Breast epithelium (tissue), 4 donors: ENCODE results near the gene SF3B5. TPM values are rescaled to one million over a fixed set of nuclear protein-coding genes. Genes with fewer than 3 reads are reported as not detected.
A peak's percentile ranks its signal among the peaks of the same experiment; 100 is the strongest.

ENCODE experiments used
- DNase-seq, 2 donors: peaks; one replicate each; pipeline ENCODE4 v3.0.0-alpha.2; 2019; ENCODE audit warnings: low spot score in 2 of 2
- H3K27ac ChIP-seq, 2 donors: fragments of 200-600 bp; sonication (generic) in 1 of 2; one replicate each; pipeline ENCODE4 v1.5.1; 2016 to 2019; ENCODE audit warnings: mild to moderate bottlenecking in 1 of 2
- H3K27me3 ChIP-seq, 2 donors: fragments of 200-600 bp; sonication (generic) in 1 of 2; one replicate each; pipeline versions ENCODE4 v1.5.1 to v1.6.0; 2017 to 2019; ENCODE audit warnings: control low read depth in 1 of 2, mild to moderate bottlenecking in 1 of 2
- H3K36me3 ChIP-seq: fragments of 200-600 bp; one replicate; pipeline ENCODE4 v1.5.1; 2019
- H3K4me1 ChIP-seq, 2 donors: fragments of 200-600 bp; sonication (generic); one replicate each; pipeline ENCODE4 v1.5.1; 2016 to 2019; ENCODE audit warnings: control low read depth in 1 of 2
- H3K4me3 ChIP-seq, 3 donors: fragments of 200-600 bp; sonication (generic); 1 replicate in 2 of 3; 2 replicates in 1 of 3; pipeline ENCODE4 v1.5.1; 2016 to 2019; ENCODE audit warnings: mild to moderate bottlenecking in 3 of 3, moderate library complexity in 2 of 3
- H3K9me3 ChIP-seq, 2 donors: fragments of 200-600 bp; sonication (generic) in 1 of 2; one replicate each; pipeline ENCODE4 v1.5.1; 2016 to 2019; ENCODE audit warnings: control low read depth in 1 of 2
- CTCF ChIP-seq, 3 donors: fragments of 450-650 bp; IDR thresholded peaks; one replicate each; pipeline ENCODE4 v1.5.1; 2016 to 2017; ENCODE audit warnings: antibody characterized with exemption in 3 of 3, mild to moderate bottlenecking in 3 of 3, moderate library complexity in 3 of 3
- POLR2A ChIP-seq: fragments of 450-650 bp; IDR thresholded peaks from one replicate; pipeline ENCODE4 v1.6.1; 2016; ENCODE audit warnings: antibody characterized with exemption, mild to moderate bottlenecking, moderate library complexity
- POLR2AphosphoS5 ChIP-seq, 3 donors: sonication (generic); formaldehyde crosslinking; IDR thresholded peaks; one replicate each; pipeline ENCODE4 v1.6.1; 2017; ENCODE audit warnings: antibody characterized with exemption in 3 of 3
- intact Hi-C: fragments of 100-400 bp; cut with DNase I; formaldehyde crosslinking; loops from one replicate; pipeline ENCODE4 v1.15.1; 2023; ENCODE audit warnings: low total_unique reads
- total RNA-seq, 3 donors: library from RNA; depleted of rRNA; stranded (reverse); fragments of >200 nt; gene quantifications; one replicate each; pipeline ENCODE4 v1.1.0, GENCODE V29; 2016

The SF3B5 gene
- 100 to 1,000 TPM; 122 to 176 (median 155) TPM for total RNA-seq

- peaks cover 4 to 6% of the 10 kb centered on the region in 2 donors for H3K4me1 ChIP-seq
- peak; percentile 96 to 99 for DNase-seq
- no peaks in the 10 kb centered on the region for H3K9me3 ChIP-seq
- no peaks in the 10 kb centered on the region for H3K27me3 ChIP-seq
- intact Hi-C loops: no loop called here
- H3K36me3 ChIP-seq: no peaks in the 10 kb centered on the region
- H3K27ac ChIP-seq: peak within 1 kb of the TSS; percentile 94 to 97
- TF ChIP-seq CTCF (IDR thresholded peaks at IDR 0.05): no peak
- peak; percentile 93 to 97 (median 97) for TF ChIP-seq POLR2AphosphoS5 (IDR thresholded peaks at IDR 0.05)
- TF ChIP-seq POLR2A: peak; percentile 56
- peak within 1 kb of the TSS; percentile 76 to 100 (median 91) for H3K4me3 ChIP-seq
Measured at GRCh38 chr6:144095134-144096002, at the start of gene SF3B5. Gene SF3B5 (minus strand): TSS chr6:144095573. CDS start chr6:144095497, 76 bp downstream.

- Histone ChIP-seq H3K4me1 (no peaks in the 10 kb centered on the region), H3K27ac (no peak overlapping the region), H3K27me3 (no peaks in the 10 kb centered on the region), H3K36me3 (no peaks in the 10 kb centered on the region), H3K4me3 (no peak overlapping the region), H3K9me3 (no peaks in the 10 kb centered on the region)
- no peak for DNase-seq
- intact Hi-C loops: loop anchor here (10.0 kb wide), 1 partner anchor 1020 kb away; no protein-coding TSS in a partner anchor
- TF ChIP-seq CTCF (IDR thresholded peaks at IDR 0.05) (no peak), POLR2A (no peak), POLR2AphosphoS5 (IDR thresholded peaks at IDR 0.05) (no peak)
Measured at GRCh38 chr6:144144996-144145395, 49.6 kb upstream of the SF3B5 start.

GRCh38 chr6:144143878-144144277 is 48.5 kb upstream of the SF3B5 start:
- Histone ChIP-seq H3K27ac (no peak overlapping the region), H3K4me1 (no peaks in the 10 kb centered on the region), H3K9me3 (no peaks in the 10 kb centered on the region), H3K27me3 (no peaks in the 10 kb centered on the region), H3K4me3 (no peak overlapping the region), H3K36me3 (no peaks in the 10 kb centered on the region)
- intact Hi-C loops: loop anchor here (10.0 kb wide), 1 partner anchor 1021 kb away; no protein-coding TSS in a partner anchor
- no peak for DNase-seq
- TF ChIP-seq POLR2AphosphoS5 (IDR thresholded peaks at IDR 0.05): no peak

GRCh38 chr6:144143106-144143505 is 47.7 kb upstream of the SF3B5 start:
- no peak for TF ChIP-seq POLR2A
- TF ChIP-seq POLR2AphosphoS5 (IDR thresholded peaks at IDR 0.05): no peak
- TF ChIP-seq CTCF (IDR thresholded peaks at IDR 0.05): no peak
- no peak for DNase-seq
- H3K4me1 ChIP-seq: no peaks in the 10 kb centered on the region
- H3K4me3 ChIP-seq: no peak overlapping the region
- no peaks in the 10 kb centered on the region for H3K36me3 ChIP-seq
- no peak overlapping the region for H3K27ac ChIP-seq
- H3K9me3 ChIP-seq: no peaks in the 10 kb centered on the region
- intact Hi-C loops: loop anchor here (10.0 kb wide), 1 partner anchor 1022 kb away; no protein-coding TSS in a partner anchor
- H3K27me3 ChIP-seq: no peaks in the 10 kb centered on the region

- no peak for TF ChIP-seq POLR2A
- no peak for TF ChIP-seq CTCF (IDR thresholded peaks at IDR 0.05)
- no peak for TF ChIP-seq POLR2AphosphoS5 (IDR thresholded peaks at IDR 0.05)
- no peaks in the 10 kb centered on the region for H3K36me3 ChIP-seq
- no peaks in the 10 kb centered on the region for H3K4me1 ChIP-seq
- DNase-seq: no peak
- no peaks in the 10 kb centered on the region for H3K27me3 ChIP-seq
- intact Hi-C loops: loop anchor here (10.0 kb wide), 1 partner anchor 1023 kb away; no protein-coding TSS in a partner anchor
- H3K27ac ChIP-seq: no peak overlapping the region
- H3K4me3 ChIP-seq: no peak overlapping the region
- no peaks in the 10 kb centered on the region for H3K9me3 ChIP-seq
Measured at GRCh38 chr6:144141470-144141869, 46.1 kb upstream of the SF3B5 start.
